ENCODE measurements around the gene UBE2QL1. TPM values are rescaled to one million over a fixed set of nuclear protein-coding genes. Genes with fewer than 3 reads are reported as not detected.

The UBE2QL1 gene
- total RNA-seq, 1 donor from 2014 or later = 0.52 TPM

DNA sequence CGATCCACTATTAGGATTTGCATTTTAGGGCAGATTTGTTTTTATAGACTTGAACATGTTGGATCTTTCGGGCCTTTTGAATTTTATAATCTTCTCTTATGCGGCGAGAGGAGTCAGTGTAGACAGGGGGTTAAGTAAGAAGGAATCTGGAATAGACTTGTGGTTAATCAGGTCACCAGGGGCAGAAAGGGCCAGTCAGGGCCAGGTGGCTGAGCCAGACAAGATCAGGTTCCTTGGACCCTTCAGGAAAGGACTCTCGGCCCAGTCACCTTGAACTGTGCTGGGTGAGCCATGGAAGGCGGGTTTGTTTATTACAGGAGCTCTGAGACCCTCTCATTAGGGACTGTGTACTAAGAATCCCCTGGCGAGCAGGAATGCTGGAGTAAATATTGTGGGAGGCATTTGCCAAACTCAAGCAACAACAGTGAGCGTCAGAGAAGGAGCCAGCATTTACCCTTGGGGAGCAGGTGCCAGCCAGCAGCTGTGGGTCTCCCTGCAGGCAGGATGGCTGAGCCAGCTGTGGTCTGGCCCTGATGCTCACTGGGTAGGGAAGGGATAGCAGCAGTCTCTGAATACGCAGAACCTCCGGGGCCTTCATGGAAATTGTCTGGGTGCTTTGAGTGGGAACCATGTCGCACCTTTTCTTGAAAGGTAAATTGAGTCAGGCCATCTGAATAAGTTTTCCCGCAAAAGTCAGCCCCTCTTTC, 79.2 kb downstream of the UBE2QL1 start:
- Histone ChIP-seq H3K9ac (ENCODE audit: low read depth in 1 of 3, low read length in 3 of 3) (peak overlapping the region; percentile 50 to 57 (median 55)), H3K36me3 (ENCODE audit: control insufficient read depth in 3 of 3, insufficient read depth in 3 of 3, low read length in 3 of 3) (no peaks in the 10 kb centered on the region), H3K27ac (ENCODE audit: low read depth, low read length) (peak overlapping the region; percentile 65), H3K9me3 (ENCODE audit: control insufficient read depth in 3 of 3, low read length in 3 of 3) (peaks cover 0 to 3% (median 0%) of the 10 kb centered on the region in 3 donors), H3K4me3 (ENCODE audit: low read length in 3 of 3) (peak overlapping the region; percentile 24 to 30 (median 25)), H3K4me1 (ENCODE audit: control insufficient read depth in 3 of 3, insufficient read depth in 3 of 3, low read length in 3 of 3) (peaks cover 16 to 20% (median 19%) of the 10 kb centered on the region in 3 donors), H3K27me3 (ENCODE audit: control insufficient read depth in 3 of 3, insufficient read depth in 3 of 3, low read length in 3 of 3) (peaks cover 0 to 3% (median 0%) of the 10 kb centered on the region in 3 donors)

DNA sequence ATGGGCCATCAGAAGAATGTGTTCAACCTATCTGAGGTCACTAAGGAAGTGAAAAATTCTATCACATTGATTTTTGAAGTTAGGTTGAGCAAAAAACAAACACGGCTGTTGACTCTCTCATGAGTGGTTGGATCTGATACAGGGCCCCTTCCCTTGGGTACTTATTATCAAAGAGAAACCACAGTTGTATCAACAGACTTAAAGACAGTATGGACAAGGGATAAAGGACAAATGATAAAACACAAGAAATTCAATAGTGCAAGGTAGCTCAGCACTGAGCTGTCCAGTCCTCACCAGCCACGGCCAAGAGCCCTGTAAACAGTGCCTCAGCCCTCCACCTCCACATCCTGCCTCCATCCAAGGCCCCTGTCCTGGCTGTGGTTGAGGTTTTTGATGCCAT, 86.9 kb downstream of the UBE2QL1 start:
- Histone ChIP-seq H3K4me3 (ENCODE audit: low read length in 3 of 3) (no peak overlapping the region), H3K36me3 (ENCODE audit: control insufficient read depth in 3 of 3, insufficient read depth in 3 of 3, low read length in 3 of 3) (no peaks in the 10 kb centered on the region), H3K9ac (ENCODE audit: low read depth in 1 of 3, low read length in 3 of 3) (no peak overlapping the region), H3K27ac (ENCODE audit: low read depth, low read length) (no peak overlapping the region), H3K27me3 (ENCODE audit: control insufficient read depth in 3 of 3, insufficient read depth in 3 of 3, low read length in 3 of 3) (no peaks in the 10 kb centered on the region), H3K9me3 (ENCODE audit: control insufficient read depth in 3 of 3, low read length in 3 of 3) (no peaks in the 10 kb centered on the region), H3K4me1 (ENCODE audit: control insufficient read depth in 3 of 3, insufficient read depth in 3 of 3, low read length in 3 of 3) (peaks cover 6 to 16% (median 7%) of the 10 kb centered on the region in 3 donors)

DNA sequence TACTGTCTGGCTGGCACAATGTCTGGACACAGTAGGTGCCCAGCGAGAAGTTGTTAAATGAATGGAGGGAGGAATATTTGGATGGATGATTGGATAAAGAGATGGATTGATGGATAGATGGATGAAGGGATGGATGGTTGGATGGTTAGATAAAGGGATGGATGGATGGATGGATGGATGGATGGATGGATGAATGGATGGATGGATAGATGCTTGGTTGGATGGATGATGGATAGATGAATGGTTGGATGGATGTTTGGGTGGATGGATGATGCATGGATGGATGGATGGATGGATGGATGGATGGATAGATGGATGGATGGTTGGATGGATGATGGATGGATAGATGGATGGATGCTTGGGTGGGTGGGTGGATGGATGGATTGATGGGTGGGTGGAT, 90.4 kb downstream of the UBE2QL1 start:
- no peak overlapping the region for H3K4me3 ChIP-seq (ENCODE audit: low read length in 3 of 3)
- no peaks in the 10 kb centered on the region for H3K36me3 ChIP-seq (ENCODE audit: control insufficient read depth in 3 of 3, insufficient read depth in 3 of 3, low read length in 3 of 3)
- H3K27ac ChIP-seq (ENCODE audit: low read depth, low read length) = no peak overlapping the region
- peaks cover 0 to 2% (median 0%) of the 10 kb centered on the region in 3 donors for H3K9me3 ChIP-seq (ENCODE audit: control insufficient read depth in 3 of 3, low read length in 3 of 3)
- H3K4me1 ChIP-seq (ENCODE audit: control insufficient read depth in 3 of 3, insufficient read depth in 3 of 3, low read length in 3 of 3) = peaks cover 14 to 42% (median 37%) of the 10 kb centered on the region in 3 donors
- no peaks in the 10 kb centered on the region for H3K27me3 ChIP-seq (ENCODE audit: control insufficient read depth in 3 of 3, insufficient read depth in 3 of 3, low read length in 3 of 3)
- H3K9ac ChIP-seq (ENCODE audit: low read depth in 1 of 3, low read length in 3 of 3) = no peak overlapping the region

DNA sequence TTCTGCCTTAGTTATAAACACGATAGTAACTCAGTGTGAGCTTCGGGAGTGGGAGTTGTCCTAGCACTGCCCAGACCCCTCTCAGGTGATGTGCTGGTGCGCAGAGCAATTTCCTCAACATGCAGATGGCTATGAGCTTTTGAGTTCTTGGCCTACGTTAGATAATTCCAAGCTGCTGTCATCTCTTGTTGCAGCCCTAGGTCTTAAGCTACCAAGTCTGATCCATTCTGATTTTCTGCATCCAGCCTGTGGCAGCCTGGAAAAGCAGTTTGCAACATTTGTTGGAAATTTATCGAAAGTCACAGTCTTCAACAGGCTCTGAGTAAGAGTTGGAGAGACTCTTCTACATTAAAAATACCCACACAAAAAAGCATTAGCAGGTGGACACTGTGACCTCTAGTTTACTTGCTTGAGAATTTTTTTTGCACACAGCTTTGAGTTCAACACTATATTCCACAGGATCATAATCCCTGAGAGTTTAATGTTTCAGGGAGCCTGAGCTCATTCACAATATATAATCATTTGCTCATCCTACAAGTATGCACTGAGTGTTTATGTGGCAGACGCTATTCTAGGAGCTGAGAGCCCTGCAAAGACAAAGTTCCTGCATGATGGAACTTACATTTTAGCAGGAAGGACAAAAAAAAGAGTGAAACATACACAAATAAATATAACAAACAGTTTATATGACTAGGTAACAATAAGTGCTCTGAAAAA, 91.6 kb downstream of the UBE2QL1 start:
- Histone ChIP-seq H3K36me3 (ENCODE audit: control insufficient read depth in 3 of 3, insufficient read depth in 3 of 3, low read length in 3 of 3) (no peaks in the 10 kb centered on the region), H3K9ac (ENCODE audit: low read depth in 1 of 3, low read length in 3 of 3) (peak overlapping the region in 2 of 3 donors; percentile 61 to 70), H3K27ac (ENCODE audit: low read depth, low read length) (peak overlapping the region; percentile 82), H3K9me3 (ENCODE audit: control insufficient read depth in 3 of 3, low read length in 3 of 3) (peaks cover 0 to 2% (median 0%) of the 10 kb centered on the region in 3 donors), H3K27me3 (ENCODE audit: control insufficient read depth in 3 of 3, insufficient read depth in 3 of 3, low read length in 3 of 3) (no peaks in the 10 kb centered on the region), H3K4me1 (ENCODE audit: control insufficient read depth in 3 of 3, insufficient read depth in 3 of 3, low read length in 3 of 3) (peaks cover 18 to 53% (median 49%) of the 10 kb centered on the region in 3 donors), H3K4me3 (ENCODE audit: low read length in 3 of 3) (peak overlapping the region in 2 of 3 donors; percentile 15 to 22)

DNA sequence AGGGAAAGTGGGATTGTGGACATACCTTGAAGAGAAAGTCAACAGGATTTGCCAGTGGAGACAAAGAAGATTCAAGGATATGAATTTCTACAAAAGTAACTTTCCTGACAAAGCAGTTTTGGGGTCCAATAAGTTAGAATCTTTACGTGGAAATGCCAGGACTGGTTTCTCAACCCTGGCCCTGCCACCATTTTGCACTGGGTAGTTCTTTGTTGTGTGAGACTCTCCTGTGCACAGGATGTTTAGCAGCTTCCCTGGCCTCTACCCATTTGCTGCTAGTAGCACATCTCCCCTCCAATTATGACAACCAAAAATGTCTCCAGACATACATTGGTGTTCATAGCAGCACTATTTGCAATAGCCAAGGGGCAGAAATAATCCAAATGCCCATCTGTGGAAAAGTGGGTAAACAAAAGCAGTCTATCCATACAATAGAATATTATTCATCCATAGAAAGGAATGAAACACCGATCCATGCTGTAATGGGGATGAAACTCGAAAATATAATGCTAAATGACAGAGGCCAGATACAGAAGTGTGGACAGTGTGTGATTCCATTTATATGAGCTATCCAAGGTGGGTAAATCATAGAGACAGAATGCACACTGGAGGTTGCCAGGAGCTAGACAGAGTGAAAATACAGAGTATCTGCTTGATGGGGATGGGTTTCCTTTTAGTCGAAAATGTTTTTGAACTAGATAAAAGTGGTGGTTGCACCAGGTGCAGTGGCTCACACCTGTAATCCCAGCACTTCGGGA, 92.8 kb downstream of the UBE2QL1 start:
- Histone ChIP-seq H3K27me3 (ENCODE audit: control insufficient read depth in 3 of 3, insufficient read depth in 3 of 3, low read length in 3 of 3) (no peaks in the 10 kb centered on the region), H3K27ac (ENCODE audit: low read depth, low read length) (peak overlapping the region; percentile 82), H3K4me1 (ENCODE audit: control insufficient read depth in 3 of 3, insufficient read depth in 3 of 3, low read length in 3 of 3) (peaks cover 29 to 64% (median 61%) of the 10 kb centered on the region in 3 donors), H3K4me3 (ENCODE audit: low read length in 3 of 3) (no peak overlapping the region), H3K9ac (ENCODE audit: low read depth in 1 of 3, low read length in 3 of 3) (peak overlapping the region in 1 of 3 donors; percentile 47), H3K36me3 (ENCODE audit: control insufficient read depth in 3 of 3, insufficient read depth in 3 of 3, low read length in 3 of 3) (no peaks in the 10 kb centered on the region), H3K9me3 (ENCODE audit: control insufficient read depth in 3 of 3, low read length in 3 of 3) (peaks cover 0 to 2% (median 0%) of the 10 kb centered on the region in 3 donors)

DNA sequence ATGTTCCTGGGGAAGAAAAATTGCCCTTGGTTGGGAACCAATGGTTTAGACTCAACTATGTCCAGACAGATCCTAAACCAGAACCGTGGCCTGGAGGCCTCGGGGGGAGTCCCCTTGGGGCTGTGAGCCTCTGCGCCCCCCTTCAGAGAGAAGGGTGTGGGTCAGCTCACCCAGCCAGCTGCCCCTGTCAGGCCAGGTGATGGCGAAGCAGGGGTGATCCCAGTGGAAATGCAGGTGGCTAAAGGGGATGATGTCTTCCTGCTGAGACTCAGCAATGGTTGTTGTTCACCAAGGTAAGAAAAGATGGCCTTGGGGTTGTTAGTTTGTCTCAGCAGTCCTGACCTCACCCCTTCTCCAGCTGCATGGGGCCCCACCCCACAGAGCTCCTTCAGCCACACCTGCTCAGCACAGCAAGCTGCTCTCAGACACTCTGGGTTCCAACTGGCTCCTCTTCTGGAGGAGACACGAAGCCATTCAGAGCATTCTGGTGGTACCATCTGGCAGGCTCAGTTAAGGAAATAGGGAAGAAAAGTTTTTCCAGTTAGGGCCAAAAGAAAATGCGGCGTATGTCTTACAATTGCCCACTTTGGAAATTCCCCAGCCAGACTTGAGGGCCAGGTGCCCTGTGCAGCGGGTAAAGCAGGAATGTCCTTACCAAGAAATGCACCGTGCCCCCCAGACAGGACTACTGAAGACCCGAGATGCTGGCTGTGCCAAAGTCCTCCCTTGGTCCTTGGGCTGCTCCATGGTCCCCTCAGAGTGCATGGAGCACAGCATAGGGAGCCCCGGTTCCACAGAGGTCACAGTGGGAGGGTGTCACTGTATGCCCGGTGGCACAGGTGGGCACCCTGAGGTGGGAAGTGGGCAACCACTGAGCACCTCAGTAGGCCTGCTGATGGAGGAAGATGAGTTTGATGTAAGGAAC, 94.0 kb downstream of the UBE2QL1 start:
- peaks cover 30 to 69% (median 69%) of the 10 kb centered on the region in 3 donors for H3K4me1 ChIP-seq (ENCODE audit: control insufficient read depth in 3 of 3, insufficient read depth in 3 of 3, low read length in 3 of 3)
- no peaks in the 10 kb centered on the region for H3K27me3 ChIP-seq (ENCODE audit: control insufficient read depth in 3 of 3, insufficient read depth in 3 of 3, low read length in 3 of 3)
- no peak overlapping the region for H3K9ac ChIP-seq (ENCODE audit: low read depth in 1 of 3, low read length in 3 of 3)
- no peak overlapping the region for H3K4me3 ChIP-seq (ENCODE audit: low read length in 3 of 3)
- H3K36me3 ChIP-seq (ENCODE audit: control insufficient read depth in 3 of 3, insufficient read depth in 3 of 3, low read length in 3 of 3) = no peaks in the 10 kb centered on the region
- peaks cover 0 to 2% (median 0%) of the 10 kb centered on the region in 3 donors for H3K9me3 ChIP-seq (ENCODE audit: control insufficient read depth in 3 of 3, low read length in 3 of 3)
- no peak overlapping the region for H3K27ac ChIP-seq (ENCODE audit: low read depth, low read length)

DNA sequence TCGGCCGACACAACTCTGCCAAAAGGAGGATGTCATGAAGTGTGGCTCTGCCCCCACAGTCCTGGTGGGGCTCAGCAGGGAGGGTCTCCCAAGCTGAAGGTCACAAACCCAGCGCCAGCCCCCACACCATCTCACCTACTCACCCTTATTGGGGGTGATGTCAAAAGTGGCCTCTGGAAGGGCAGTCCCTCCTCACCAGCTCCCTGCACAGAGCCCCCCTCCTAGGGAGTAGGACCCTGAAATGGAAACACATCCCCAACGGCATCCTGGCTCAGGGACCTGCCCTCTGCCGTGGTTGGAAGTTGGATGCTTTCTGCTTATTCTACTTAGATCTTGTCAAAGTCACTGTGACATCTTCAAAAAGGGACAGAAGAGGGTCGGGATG, 94.7 kb downstream of the UBE2QL1 start:
- H3K9ac ChIP-seq (ENCODE audit: low read depth in 1 of 3, low read length in 3 of 3) = no peak overlapping the region
- H3K4me1 ChIP-seq (ENCODE audit: control insufficient read depth in 3 of 3, insufficient read depth in 3 of 3, low read length in 3 of 3) = peaks cover 30 to 69% (median 69%) of the 10 kb centered on the region in 3 donors
- no peaks in the 10 kb centered on the region for H3K36me3 ChIP-seq (ENCODE audit: control insufficient read depth in 3 of 3, insufficient read depth in 3 of 3, low read length in 3 of 3)
- no peak overlapping the region for H3K27ac ChIP-seq (ENCODE audit: low read depth, low read length)
- H3K9me3 ChIP-seq (ENCODE audit: control insufficient read depth in 3 of 3, low read length in 3 of 3) = peaks cover 0 to 2% (median 0%) of the 10 kb centered on the region in 3 donors
- H3K27me3 ChIP-seq (ENCODE audit: control insufficient read depth in 3 of 3, insufficient read depth in 3 of 3, low read length in 3 of 3) = no peaks in the 10 kb centered on the region
- no peak overlapping the region for H3K4me3 ChIP-seq (ENCODE audit: low read length in 3 of 3)

DNA sequence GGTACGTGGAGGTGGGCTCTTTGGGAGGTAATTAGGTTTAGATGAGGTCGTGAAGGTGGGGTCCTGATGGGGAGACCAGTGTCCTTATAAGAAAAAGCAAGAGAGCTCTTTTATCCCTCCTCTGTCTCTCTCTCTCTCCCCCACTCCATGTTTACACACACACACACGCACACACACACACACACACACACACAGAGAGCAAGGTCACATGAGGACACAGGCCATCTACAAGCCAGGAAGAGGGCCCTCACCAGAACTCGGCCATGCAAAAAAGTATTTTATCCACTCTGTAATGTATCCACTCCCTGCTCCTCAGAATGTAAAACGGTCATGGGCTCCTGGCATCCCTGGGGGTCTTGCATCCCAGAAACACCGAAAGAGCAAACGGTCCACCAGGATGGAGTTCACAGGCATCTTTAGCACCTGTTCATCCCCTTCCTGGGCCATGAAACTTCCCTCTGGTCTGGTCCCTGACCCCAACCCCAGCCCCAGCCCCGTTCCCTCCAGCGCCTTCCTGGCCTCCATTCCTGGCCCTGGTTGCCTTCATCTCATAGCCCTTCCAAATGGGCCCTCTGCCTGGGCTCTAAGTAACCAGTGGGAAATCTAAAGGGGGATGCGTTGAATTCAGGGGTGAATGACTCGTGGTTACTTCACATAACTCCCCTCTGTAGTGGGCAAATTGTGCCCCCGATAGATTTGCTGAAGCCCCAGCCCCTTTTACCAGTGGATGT, 95.3 kb downstream of the UBE2QL1 start:
- no peaks in the 10 kb centered on the region for H3K36me3 ChIP-seq (ENCODE audit: control insufficient read depth in 3 of 3, insufficient read depth in 3 of 3, low read length in 3 of 3)
- H3K27me3 ChIP-seq (ENCODE audit: control insufficient read depth in 3 of 3, insufficient read depth in 3 of 3, low read length in 3 of 3) = no peaks in the 10 kb centered on the region
- no peak overlapping the region for H3K4me3 ChIP-seq (ENCODE audit: low read length in 3 of 3)
- H3K27ac ChIP-seq (ENCODE audit: low read depth, low read length) = no peak overlapping the region
- peaks cover 30 to 69% (median 67%) of the 10 kb centered on the region in 3 donors for H3K4me1 ChIP-seq (ENCODE audit: control insufficient read depth in 3 of 3, insufficient read depth in 3 of 3, low read length in 3 of 3)
- no peak overlapping the region for H3K9ac ChIP-seq (ENCODE audit: low read depth in 1 of 3, low read length in 3 of 3)
- H3K9me3 ChIP-seq (ENCODE audit: control insufficient read depth in 3 of 3, low read length in 3 of 3) = peaks cover 0 to 2% (median 0%) of the 10 kb centered on the region in 3 donors
